GM18867 (cell line): ENCODE results near the gene GPATCH3.
"Not testable (repeated sequence)": the region's sequence is repeated elsewhere in the genome, so short reads cannot be mapped to it uniquely, and the experiment has no call there.

ENCODE experiments used
- ATAC-seq: cut with Tn5 transposase; IDR thresholded peaks from one replicate; pipeline ENCODE4 v1.9.1; 2021; ENCODE audit warnings: mild to moderate bottlenecking, moderate library complexity; ENCODE audit not compliant: unreplicated experiment

Gene GPATCH3

DNA sequence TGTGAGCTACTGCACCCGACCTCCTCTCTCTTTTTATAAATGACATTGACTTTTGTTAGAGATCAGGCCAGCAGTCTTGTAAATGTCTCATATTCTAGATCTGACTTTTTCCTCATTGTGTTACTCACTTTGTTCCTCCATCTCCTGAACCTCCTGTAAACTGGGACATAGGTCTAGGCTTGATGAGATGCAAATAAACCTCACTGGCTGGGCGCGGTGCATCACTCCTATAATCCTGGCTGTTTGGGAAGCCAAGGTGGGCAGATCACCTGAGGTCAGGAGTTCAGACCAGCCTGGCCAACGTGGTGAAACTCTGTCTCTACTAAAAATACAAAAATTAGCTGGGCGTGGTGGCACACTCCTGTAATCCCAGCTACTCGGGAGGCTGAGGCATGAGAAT is 52.4 kb downstream of the GPATCH3 start:
- not testable (repeated sequence) for ATAC-seq

GRCh38 chr1:26844424-26845196 is 55.7 kb downstream of the GPATCH3 start:
- ATAC-seq, result no peak
